ENCODE results near the gene CPNE6. TPM values are rescaled to one million over a fixed set of nuclear protein-coding genes. Genes with fewer than 3 reads are reported as not detected.

The CPNE6 gene
- total and polyA plus RNA-seq, 2 of the 8 experiments (the other 6 are each of a cell fraction or from before 2014, with no cell fraction given) = 0.05 TPM; not detected in 1

GRCh38 chr14:24062216-24062980 lies 9.0 kb upstream of the CPNE6 start:
- Histone ChIP-seq H3K79me1 (ENCODE audit: low read depth, low read length) (no peaks in the 10 kb centered on the region), H2AK5ac (ENCODE audit: low read depth, low read length) (no peak overlapping the region), H3K14ac (ENCODE audit: insufficient read length) (no peak overlapping the region), H4K8ac (ENCODE audit: extremely low read depth, insufficient read depth, low read length) (peak overlapping the region; percentile 48; the same call in 1 of the 2 replicates), H3K36me3 (ENCODE audit: control insufficient read depth in 2 of 4, insufficient read depth in 4 of 4, low read length in 3 of 4) (no peaks in the 10 kb centered on the region), H2AFZ (ENCODE audit: low read length) (no peak overlapping the region), H3K4me1 (replicated peaks in 1 of 4; ENCODE audit: control insufficient read depth in 3 of 4, insufficient read depth in 4 of 4, low read length in 3 of 4) (0 out of 7 replicates have a peak, but pooled peaks cover 0 to 2% (median 0%) of the 10 kb centered on the region in 4 experiments), H3K18ac (ENCODE audit: extremely low read depth, low read length) (no peak overlapping the region), H4K5ac (ENCODE audit: insufficient read length, low read depth, low read length) (no peak overlapping the region), H3K79me2 (ENCODE audit: control insufficient read depth in 1 of 2, insufficient read depth in 2 of 2, low read length in 2 of 2) (no peaks in the 10 kb centered on the region), H3K56ac (replicated peaks; ENCODE audit: insufficient read length, low read depth, low read length) (no peak overlapping the region), H3K4me2 (ENCODE audit: insufficient read depth in 1 of 2, low read depth in 2 of 2, low read length in 2 of 2) (no peak overlapping the region), H2BK120ac (replicated peaks; ENCODE audit: low read depth, low read length) (no peak overlapping the region), H3K23ac (ENCODE audit: insufficient read length) (no peak overlapping the region), H3K27ac (ENCODE audit: low read depth, low read length) (no peak overlapping the region), H3K9me3 (ENCODE audit: insufficient read depth in 2 of 2, low read depth in 1 of 2, low read length in 1 of 2) (no peaks in the 10 kb centered on the region), H2BK12ac (ENCODE audit: low read depth, low read length) (no peak overlapping the region), H3K9ac (replicated peaks in 1 of 4; ENCODE audit: extremely low read depth in 1 of 4, low read depth in 3 of 4, low read length in 3 of 4) (no peak overlapping the region), H3K4me3 (ENCODE audit: extremely low read depth in 1 of 4, insufficient read depth in 2 of 4, low read depth in 3 of 4, low read length in 4 of 4) (no peak overlapping the region), H3K23me2 (ENCODE audit: low read depth, low read length) (no peaks in the 10 kb centered on the region), H2BK20ac (ENCODE audit: low read length) (no peak overlapping the region), H2BK15ac (ENCODE audit: low read length) (no peak overlapping the region), H4K20me1 (replicated peaks in 1 of 2; ENCODE audit: control insufficient read depth in 1 of 2, insufficient read depth in 2 of 2, low read length in 2 of 2) (peaks cover 0 to under 1% of the 10 kb centered on the region in 2 experiments), H2BK5ac (ENCODE audit: low read depth, low read length) (no peak overlapping the region), H3K27me3 (replicated peaks in 1 of 4; ENCODE audit: control insufficient read depth in 3 of 4, extremely low read depth in 1 of 4, insufficient read depth in 3 of 4, low read length in 3 of 4) (no peaks in the 10 kb centered on the region), H3K4ac (replicated peaks; ENCODE audit: insufficient read length, low read depth, low read length) (no peak overlapping the region), H4K91ac (replicated peaks; ENCODE audit: insufficient read length, low read length) (no peak overlapping the region)
- WGBS, 2 experiments (ENCODE audit: extremely low coverage in 1 of 2, insufficient coverage in 1 of 2, insufficient read length in 1 of 2, insufficient replicate concordance in 2 of 2, low coverage in 1 of 2, low lambda C conversion rate in 2 of 2, missing lambda C conversion rate in 1 of 2) = 90% methylated on average over 14 of the region's 14 CpGs; no CpG with 5 or more reads in 1 of the 2 experiments
- FAIRE-seq (no peak), DNase-seq (ENCODE audit: low read depth in 1 of 2, low spot score in 2 of 2) (no peak)
- POLR2A ChIA-PET (ENCODE audit: partially characterized antibody) = interaction anchor here (0.9 to 27.2 kb wide), 9 partner anchors 8 to 124 kb away, joined by 3 to 626 read pairs (median 4); partner anchors contain the start of genes DCAF11, NRL and PCK2
- CTCF ChIA-PET (ENCODE audit: partially characterized antibody) = interaction anchor here (0.6 to 23.8 kb wide), 9 partner anchors 8 to 87 kb away, joined by 3 to 316 read pairs (median 8); partner anchors contain the start of genes CARMIL3 and PCK2
- TF ChIP-seq SIX5 (IDR thresholded peaks at IDR 0.05; ENCODE audit: low read depth, low read length) (no peak), POLR2AphosphoS5 (IDR thresholded peaks at IDR 0.05; ENCODE audit: low read depth, low read length) (no peak), CBX5 (IDR thresholded peaks at IDR 0.05; ENCODE audit: low read depth, low read length) (no peak), POLR2A (IDR thresholded peaks at IDR 0.05; ENCODE audit: control extremely low read depth in 1 of 2, low read depth in 2 of 2, low read length in 2 of 2) (no peak), MAFK (IDR thresholded peaks at IDR 0.05; ENCODE audit: low read depth, low read length) (no peak), EP300 (IDR thresholded peaks at IDR 0.05; ENCODE audit: borderline replicate concordance in 1 of 2, low read depth in 2 of 2, low read length in 2 of 2) (no peak), TAF1 (IDR thresholded peaks at IDR 0.05; ENCODE audit: low read depth, low read length) (no peak), CTCF (IDR thresholded peaks at IDR 0.05; ENCODE audit: control extremely low read depth in 1 of 3, insufficient read depth in 1 of 3, low read depth in 1 of 3, low read length in 3 of 3) (no peak), MAX (IDR thresholded peaks at IDR 0.05) (no peak), SRF (IDR thresholded peaks at IDR 0.05; ENCODE audit: low read depth, low read length) (no peak)

Data from H1 (cell line).